Measurements from ENCODE around the gene SPRY4. TPM values are rescaled to one million over a fixed set of nuclear protein-coding genes. Genes with fewer than 3 reads are reported as not detected.

The SPRY4 gene
- total RNA-seq, 1 experiment from 2014 or later, result 140 TPM

- TF ChIP-seq AFF4 (CRISPR knock-in tag; IDR thresholded peaks at IDR 0.05; ENCODE audit: borderline replicate concordance), result no peak
Observed at GRCh38 chr5:142326480-142326938, 1.7 kb upstream of the SPRY4 start (continued).

GRCh38 chr5:142325725-142326479, 1.1 kb upstream of the SPRY4 start:
- Mint-ChIP-seq H3K4me1 (peaks cover 61% of the 10 kb centered on the region), H3K36me3 (peaks cover 28% of the 10 kb centered on the region), H3K4me3 (peak overlapping the region; percentile 96), H3K27ac (peak overlapping the region; percentile 93), H3K9me3 (no peaks in the 10 kb centered on the region), H3K27me3 (ENCODE audit: low read depth) (no peaks in the 10 kb centered on the region; the same call in 1 of the 2 replicates)
- CTCF ChIA-PET, result interaction anchor here (0.6 to 3.9 kb wide), 6 partner anchors 8 to 387 kb away, joined by 3 to 59 read pairs (median 6); no protein-coding TSS in a partner anchor
- ATAC-seq (peak; percentile 49), DNase-seq (ENCODE audit: low spot score) (peak; percentile 83)
- POLR2A ChIA-PET, result interaction anchor here (0.6 to 3.8 kb wide), 6 partner anchors 9 to 226 kb away, joined by 4 to 83 read pairs (median 6); no protein-coding TSS in a partner anchor
- no peak for TF ChIP-seq IRF2 (CRISPR knock-in tag; IDR thresholded peaks at IDR 0.05; ENCODE audit: borderline replicate concordance, low read depth)
- TF ChIP-seq NFYB (CRISPR knock-in tag; conservative IDR thresholded peaks at IDR 0.05; ENCODE audit: low read depth), result no peak
- 0 out of 2 replicates have a peak, but pooled peaks have one; percentile 18 for TF ChIP-seq PRDM15 (CRISPR knock-in tag; IDR thresholded peaks at IDR 0.05)
- 0 out of 2 replicates have a peak, but pooled peaks have one; percentile 25 for TF ChIP-seq GABPB1 (CRISPR knock-in tag; IDR thresholded peaks at IDR 0.05)
- TF ChIP-seq ZNF423 (CRISPR knock-in tag; IDR thresholded peaks at IDR 0.05), result peak; percentile 96
- peak; percentile 59; the same call in 1 of the 2 replicates for TF ChIP-seq ZNF263 (CRISPR knock-in tag; IDR thresholded peaks at IDR 0.05; ENCODE audit: low read depth)
- TF ChIP-seq FOXJ3 (CRISPR knock-in tag; IDR thresholded peaks at IDR 0.05; ENCODE audit: borderline replicate concordance), result 0 out of 2 replicates have a peak, but pooled peaks have one; percentile 14
- TF ChIP-seq STAT6 (CRISPR knock-in tag; conservative IDR thresholded peaks at IDR 0.05; ENCODE audit: low read depth), result no peak
- TF ChIP-seq MAX (CRISPR knock-in tag; IDR thresholded peaks at IDR 0.05), result peak; percentile 40; the same call in 1 of the 2 replicates
- peak; percentile 69 for TF ChIP-seq TEAD1 (CRISPR knock-in tag; IDR thresholded peaks at IDR 0.05)
- peak; percentile 57; the same call in 1 of the 2 replicates for TF ChIP-seq ZNF425 (CRISPR knock-in tag; conservative IDR thresholded peaks at IDR 0.05)
- no peak; the same call in 1 of the 2 replicates for TF ChIP-seq SP1 (CRISPR knock-in tag; conservative IDR thresholded peaks at IDR 0.05)
- TF ChIP-seq CBFB (CRISPR knock-in tag; IDR thresholded peaks at IDR 0.05; ENCODE audit: low read depth), result peak; percentile 76; the same call in 1 of the 2 replicates
- TF ChIP-seq FOXP4 (CRISPR knock-in tag; IDR thresholded peaks at IDR 0.05), result peak; percentile 71
- no peak for TF ChIP-seq ATF6 (CRISPR knock-in tag; IDR thresholded peaks at IDR 0.05)

Data from WTC11 (cell line).